ENCODE results near the gene RET.

The RET gene

DNA sequence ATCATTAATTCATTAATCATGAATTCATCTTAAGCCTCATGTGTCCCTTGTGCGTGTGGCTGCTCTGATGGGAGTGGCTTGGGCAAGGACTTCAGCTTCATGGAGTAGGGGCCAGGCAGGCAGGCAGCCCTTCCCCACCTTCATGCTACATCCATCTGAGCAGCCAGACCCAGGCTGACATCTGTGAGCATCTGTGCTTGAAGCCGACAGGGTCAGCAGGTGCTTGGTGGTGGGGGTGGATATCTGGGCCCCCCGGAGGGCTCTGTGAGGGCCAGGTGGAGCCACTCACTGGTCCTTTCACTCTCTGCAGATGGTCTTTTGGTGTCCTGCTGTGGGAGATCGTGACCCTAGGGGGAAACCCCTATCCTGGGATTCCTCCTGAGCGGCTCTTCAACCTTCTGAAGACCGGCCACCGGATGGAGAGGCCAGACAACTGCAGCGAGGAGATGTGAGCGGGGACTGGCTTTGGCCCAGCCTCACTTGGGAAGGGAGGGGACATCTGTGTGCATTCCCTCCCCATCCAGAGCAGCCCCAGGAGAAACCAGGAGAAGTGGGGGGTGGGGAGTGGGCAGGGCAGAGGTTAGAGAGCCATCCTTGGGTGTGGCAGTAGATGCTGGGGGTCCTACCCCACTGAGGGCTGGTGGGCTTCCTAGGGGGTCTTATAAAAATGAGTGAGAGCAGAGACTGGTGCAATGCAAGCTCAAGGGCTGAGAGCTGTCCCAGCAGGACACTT, 46.7 kb downstream of the RET start:
- no peak for DNase-seq

DNA sequence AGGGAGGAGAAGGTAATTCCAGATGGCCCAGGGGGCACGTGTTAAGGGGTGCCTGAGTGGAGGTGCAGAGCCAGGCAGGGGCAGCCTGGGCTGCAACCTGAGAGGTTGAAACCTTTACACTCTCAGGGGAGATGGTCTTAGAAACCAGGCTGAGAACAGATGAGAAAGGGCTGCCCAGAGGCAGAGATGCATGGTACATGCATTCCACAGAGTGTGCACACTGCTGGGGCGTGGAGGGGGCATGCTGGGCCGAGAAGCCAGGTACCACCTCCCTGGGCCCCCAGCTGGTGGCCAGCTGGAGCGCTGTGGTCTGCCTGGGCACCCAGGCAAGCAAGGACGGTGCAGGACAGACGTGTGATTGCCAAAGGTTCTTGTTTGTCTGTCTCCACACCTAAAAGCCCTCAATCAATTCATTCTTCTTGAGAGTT, 47.2 kb downstream of the RET start:
- DNase-seq, result no peak

DNA sequence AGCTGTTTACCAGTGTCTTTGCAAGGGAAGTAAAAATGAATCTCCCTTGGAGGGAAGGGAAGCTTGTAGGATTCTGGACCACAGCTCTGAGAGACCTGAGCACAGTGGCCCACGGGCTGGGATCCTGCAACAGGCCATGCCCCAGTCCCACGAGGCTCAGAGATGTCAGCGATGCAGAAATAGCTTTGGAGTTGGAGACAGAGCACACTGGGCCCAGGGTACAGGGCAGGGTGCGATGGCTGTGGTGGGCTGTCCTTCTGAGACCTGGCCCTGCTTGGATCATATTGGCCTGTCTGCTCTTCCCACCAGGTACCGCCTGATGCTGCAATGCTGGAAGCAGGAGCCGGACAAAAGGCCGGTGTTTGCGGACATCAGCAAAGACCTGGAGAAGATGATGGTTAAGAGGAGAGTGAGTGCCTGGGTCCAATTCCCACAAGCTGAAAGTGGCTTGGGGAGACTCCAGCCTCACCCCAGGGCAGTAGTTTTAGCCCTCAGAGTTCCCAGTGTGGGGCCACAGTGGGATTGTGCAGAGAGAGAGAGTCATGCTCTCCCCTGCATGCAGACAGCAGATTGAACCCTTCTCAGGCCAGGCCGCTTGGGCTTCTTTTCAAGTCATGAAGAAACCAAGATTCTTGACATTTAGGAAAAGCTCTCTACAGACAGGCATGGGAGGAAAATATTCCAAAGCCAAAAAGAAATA, 47.9 kb downstream of the RET start:
- no peak for DNase-seq

DNA sequence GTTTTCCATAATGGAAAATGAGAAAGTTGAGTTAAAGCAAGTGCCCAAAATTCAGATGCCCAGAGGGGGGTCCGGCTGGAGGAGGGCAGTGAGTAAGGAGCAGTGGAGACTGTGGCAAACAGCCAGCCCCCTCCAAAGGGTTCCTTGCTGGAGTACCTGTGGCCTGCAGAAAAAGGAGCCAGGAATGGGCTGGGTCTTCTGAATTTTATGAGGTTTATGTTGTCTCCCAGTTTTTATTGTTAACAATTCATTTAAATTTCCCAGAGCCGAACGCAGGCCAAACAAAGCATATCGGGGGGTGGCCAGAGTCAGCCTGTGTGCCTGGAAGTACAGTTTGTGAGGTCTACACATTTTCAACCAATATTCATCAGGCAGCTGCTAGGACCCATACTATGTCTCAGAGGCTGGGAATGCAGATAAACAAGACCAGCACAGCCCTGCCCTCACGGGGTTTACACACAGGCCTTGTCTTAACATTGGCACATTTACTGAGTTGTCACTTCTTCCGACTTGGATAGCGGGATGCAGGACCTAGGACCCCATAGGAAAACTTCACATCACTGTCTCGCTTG, 48.5 kb downstream of the RET start:
- no peak for DNase-seq

DNA sequence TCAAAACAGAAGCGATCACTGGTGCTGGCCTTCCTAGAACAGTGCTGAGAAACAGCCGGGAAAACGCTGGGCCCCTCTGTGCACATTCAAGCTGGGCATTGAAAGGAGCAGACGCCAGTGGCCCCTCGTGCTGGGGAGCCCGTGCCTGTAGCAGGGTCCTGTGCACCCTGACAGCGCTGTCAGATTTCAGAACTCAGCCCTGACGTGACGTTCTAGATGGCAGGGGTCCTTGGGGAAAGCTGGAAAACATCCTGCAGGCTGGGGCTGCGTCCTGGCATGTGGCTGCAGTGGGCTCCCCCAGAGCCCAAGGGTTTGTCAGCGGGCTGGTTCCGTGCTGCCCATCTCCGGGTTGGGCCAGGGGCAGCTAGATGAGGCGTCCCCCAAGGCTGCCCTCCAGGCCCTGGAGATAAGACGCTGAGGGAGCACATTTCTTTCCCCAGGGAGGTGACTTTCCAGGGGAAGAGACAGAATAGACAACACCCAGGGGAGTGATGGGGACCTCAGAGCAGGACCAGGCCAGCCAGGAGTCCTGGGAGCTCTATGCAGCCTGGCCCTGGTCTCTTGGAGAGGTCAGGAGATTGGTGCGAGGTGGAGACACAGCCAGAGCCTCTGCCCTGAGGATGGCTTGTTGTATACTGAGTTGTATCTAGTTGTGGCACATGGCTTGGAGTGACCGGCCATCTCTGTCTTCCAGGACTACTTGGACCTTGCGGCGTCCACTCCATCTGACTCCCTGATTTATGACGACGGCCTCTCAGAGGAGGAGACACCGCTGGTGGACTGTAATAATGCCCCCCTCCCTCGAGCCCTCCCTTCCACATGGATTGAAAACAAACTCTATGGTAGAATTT, 49.2 kb downstream of the RET start:
- DNase-seq, result no peak

DNA sequence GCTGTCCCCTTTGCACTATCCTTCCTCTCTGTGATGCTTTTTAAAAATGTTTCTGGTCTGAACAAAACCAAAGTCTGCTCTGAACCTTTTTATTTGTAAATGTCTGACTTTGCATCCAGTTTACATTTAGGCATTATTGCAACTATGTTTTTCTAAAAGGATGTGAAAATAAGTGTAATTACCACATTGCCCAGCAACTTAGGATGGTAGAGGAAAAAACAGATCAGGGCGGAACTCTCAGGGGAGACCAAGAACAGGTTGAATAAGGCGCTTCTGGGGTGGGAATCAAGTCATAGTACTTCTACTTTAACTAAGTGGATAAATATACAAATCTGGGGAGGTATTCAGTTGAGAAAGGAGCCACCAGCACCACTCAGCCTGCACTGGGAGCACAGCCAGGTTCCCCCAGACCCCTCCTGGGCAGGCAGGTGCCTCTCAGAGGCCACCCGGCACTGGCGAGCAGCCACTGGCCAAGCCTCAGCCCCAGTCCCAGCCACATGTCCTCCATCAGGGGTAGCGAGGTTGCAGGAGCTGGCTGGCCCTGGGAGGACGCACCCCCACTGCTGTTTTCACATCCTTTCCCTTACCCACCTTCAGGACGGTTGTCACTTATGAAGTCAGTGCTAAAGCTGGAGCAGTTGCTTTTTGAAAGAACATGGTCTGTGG, 50.0 kb downstream of the RET start:
- no peak for DNase-seq

DNA sequence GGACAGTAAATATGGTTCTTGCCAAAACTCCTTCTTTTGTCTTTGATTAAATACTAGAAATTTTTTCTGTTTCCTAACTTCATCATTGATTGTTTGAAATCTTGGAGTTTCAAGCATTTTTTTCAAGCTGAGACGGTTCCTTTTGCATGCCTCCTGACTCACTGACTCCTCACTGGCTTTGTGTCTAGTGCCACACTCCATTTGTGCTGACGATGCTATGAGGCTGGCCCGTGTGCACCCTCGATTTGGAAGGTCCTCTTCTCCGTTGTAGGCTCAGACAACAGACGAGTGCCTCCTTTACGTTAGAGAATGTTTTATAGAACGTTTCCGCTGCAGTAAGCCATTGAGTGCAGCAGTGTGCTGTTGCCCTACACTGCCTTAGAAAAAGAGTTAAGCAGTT, 50.6 kb downstream of the RET start:
- no peak for DNase-seq

DNA sequence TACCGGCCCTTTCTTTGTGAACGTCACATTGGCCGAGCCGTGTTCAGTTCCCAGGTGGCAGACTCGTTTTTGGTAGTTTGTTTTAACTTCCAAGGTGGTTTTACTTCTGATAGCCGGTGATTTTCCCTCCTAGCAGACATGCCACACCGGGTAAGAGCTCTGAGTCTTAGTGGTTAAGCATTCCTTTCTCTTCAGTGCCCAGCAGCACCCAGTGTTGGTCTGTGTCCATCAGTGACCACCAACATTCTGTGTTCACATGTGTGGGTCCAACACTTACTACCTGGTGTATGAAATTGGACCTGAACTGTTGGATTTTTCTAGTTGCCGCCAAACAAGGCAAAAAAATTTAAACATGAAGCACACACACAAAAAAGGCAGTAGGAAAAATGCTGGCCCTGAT, 51.5 kb downstream of the RET start:
- DNase-seq, result no peak

DNA sequence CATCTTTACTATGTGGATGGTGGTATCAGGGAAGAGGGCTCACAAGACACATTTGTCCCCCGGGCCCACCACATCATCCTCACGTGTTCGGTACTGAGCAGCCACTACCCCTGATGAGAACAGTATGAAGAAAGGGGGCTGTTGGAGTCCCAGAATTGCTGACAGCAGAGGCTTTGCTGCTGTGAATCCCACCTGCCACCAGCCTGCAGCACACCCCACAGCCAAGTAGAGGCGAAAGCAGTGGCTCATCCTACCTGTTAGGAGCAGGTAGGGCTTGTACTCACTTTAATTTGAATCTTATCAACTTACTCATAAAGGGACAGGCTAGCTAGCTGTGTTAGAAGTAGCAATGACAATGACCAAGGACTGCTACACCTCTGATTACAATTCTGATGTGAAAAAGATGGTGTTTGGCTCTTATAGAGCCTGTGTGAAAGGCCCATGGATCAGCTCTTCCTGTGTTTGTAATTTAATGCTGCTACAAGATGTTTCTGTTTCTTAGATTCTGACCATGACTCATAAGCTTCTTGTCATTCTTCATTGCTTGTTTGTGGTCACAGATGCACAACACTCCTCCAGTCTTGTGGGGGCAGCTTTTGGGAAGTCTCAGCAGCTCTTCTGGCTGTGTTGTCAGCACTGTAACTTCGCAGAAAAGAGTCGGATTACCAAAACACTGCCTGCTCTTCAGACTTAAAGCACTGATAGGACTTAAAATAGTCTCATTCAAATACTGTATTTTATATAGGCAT, 52.3 kb downstream of the RET start:
- DNase-seq, result peak; percentile 25

DNA sequence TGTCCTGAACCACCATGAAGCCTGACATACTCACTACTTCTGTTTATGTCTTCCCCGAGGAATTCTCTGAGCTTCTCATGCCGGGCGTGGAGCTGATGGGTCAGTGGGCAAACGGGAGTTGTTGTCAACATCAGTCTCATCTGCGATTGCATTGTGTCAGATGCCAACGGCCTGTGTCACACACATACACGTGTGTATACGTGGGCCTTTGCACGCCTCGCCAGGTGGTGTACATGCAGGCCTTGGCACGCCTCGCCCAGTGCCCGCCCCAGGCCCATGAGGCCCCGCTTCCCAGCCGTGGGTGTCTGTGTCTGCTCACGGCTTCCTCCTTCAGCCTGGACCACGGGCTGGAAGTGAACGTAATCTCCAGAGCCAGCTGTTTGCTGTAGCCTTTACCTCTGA, 53.9 kb downstream of the RET start:
- no peak for DNase-seq

DNA sequence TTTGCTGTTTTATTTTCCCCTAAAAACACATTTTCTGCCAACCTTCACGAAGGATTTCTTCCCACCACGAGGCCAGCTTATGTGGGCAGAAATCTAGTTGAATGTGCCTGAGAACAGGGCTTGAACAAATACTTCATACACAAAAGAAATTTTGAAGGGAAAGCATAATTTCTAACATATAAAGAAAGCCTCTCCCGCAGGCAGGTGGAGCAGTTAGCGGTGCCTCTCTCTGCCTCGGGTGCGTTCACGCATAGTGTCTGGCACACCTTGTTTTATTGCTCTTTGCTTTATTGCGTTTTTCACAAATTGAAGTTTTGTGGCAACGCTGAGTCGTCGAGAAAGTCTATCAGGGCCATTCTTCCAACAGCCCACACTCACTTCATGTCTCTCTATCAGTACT, 54.4 kb downstream of the RET start:
- no peak for DNase-seq

DNA sequence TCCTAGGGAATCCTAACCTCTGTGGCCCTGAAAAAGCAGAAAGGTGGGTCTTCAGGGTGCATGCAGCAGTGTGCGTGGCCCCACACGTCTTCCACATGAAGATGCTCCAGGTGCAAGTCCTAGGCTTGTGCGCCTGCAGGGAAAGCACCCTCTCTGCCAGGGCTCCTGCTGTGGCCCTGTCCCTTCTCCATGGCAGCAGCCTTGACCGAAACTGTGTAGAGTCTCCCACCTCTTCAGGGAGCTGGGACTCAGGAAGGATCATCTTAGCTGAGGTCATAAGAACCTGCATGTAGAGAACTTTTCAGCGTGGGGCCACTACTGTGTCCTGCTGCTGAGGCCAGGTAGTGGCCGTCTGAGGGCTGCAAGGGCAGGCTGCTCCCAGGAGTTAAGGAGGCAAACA, 55.0 kb downstream of the RET start:
- DNase-seq, result no peak

DNA sequence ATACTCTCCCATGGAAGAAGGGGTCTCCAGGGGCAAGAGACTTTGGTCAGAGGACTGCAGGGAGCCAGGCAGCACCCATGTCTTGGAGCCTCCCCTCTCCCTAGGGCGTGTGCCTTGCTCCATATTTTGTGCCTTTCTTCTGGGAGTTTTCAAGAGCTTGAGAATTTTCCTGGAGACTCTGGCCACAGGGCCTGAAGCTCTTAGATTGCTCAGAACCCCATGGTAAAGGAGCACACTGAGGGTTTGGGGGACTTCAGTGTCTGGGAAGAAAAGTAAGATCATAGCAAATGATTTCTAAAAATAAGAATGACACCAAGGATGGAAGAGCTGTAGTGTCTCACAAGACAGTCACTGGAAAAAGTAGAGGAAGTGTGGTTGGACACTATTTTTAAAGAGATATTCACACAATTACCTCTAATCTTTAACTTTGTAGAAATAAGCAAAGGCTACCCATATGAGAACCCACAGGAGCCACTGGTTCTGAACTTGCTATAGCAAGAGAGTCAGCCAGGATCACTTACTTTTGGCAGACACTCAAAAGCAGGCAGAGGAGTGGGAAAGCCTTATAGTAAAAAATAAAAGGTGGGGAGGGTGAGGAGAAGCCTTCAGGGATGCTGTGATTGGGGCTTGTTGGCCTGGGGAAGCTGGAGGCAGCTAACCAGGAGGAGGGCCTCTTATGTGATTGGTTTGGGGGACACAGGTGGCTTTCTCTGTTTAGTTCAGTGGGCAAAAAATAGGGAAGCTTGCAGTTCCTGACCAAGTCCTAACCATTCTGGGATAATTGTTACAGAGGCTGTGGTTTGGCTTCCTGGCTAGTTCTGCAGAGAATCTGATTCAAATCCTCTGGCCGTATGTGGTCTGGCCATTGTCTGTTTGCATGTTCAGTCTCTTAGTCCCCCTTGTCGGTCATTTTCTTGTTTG, 56.3 kb downstream of the RET start:
- no peak for DNase-seq

DNA sequence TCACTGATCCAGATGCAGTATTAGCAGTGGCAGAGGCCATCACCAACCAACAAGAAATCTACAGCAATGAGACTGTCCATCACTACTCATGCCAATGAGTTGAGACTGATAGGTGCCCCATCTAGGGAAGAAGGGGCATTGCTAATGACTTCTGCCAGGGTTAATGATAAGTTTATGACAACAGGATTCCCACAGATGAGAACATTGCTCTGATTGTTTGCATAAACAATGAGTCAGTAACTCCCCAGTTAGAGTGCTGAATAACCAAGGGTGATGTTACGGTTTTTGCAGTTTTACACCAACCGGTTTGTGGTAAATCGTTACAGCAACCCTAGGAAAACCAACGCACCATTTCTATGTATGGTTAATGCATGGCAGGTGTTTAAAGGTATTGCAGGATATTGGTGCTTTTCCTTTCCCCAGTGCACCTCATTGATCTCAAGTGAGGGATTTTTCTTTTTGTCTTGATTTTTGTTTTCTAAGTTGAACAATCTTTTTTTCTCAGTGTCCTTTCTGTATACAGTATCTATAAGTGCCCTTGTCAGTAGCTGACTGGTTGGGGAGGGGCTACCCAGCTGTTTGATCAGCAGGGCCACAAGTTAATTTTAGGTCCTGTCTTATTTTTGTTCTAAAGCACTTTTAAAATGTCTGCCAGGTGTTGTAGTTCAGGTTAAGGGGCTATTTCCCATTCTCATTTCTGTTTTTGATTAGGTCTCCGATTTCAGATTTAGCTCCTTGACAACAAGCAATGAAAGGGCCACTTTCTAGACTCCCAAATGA, 57.4 kb downstream of the RET start:
- DNase-seq, result no peak

DNA sequence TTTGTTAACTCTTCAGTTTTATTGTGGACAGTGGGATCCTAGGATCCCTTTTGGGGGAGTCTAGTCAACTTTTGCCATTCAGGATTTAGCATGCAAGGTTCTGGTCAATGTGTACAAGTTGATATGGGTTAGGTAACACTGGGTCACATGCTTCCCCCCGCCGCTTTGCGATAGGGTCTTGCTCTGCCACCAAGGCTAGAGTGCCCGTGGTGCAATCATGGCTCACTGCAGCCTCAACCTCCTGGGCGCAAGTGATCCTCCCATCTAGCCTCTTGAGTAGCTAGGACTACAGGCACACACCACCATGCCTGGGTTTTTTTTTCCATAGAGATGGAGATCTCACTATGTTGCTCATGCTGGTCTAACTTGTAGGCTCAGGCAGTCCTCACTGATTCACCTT, 58.2 kb downstream of the RET start:
- no peak for DNase-seq

DNA sequence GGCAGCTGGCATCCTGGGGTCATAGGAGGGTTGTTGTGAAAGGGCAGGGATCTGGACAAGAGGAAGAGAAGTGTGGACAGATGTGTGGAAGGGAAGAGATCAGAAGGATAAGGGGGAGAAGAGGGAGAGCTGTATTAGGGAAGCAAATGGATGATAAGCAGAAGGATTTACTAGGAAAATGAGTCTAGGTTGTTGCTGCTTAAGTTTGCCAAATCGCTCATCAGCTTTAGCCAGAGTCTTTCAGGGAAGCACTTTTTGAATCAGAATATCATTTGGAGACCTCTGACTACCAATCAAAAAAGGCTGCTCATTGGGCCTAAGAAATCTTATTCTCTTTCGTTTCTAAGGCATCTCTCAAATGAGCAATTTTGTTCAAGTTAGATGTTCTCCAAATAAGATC, 58.8 kb downstream of the RET start:
- DNase-seq, result no peak

DNA sequence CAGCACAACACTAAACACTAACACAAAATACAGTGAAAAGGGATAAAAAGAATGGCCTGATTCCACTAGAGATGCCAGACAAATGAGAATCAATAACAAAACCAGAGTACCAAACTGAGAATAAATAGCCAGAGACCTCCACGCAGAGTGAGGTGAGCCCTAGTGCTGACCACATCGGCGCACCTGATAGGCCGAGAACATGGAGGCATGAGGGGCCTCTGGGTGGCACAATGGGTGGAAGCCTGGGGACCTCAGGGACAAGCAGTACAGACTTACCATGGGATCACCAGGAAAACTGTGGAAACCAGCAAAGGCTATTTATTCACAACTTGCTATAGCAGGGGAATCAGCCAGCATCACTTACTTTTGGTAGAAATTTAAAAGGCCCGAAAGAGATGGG, 59.6 kb downstream of the RET start:
- DNase-seq, result no peak

DNA sequence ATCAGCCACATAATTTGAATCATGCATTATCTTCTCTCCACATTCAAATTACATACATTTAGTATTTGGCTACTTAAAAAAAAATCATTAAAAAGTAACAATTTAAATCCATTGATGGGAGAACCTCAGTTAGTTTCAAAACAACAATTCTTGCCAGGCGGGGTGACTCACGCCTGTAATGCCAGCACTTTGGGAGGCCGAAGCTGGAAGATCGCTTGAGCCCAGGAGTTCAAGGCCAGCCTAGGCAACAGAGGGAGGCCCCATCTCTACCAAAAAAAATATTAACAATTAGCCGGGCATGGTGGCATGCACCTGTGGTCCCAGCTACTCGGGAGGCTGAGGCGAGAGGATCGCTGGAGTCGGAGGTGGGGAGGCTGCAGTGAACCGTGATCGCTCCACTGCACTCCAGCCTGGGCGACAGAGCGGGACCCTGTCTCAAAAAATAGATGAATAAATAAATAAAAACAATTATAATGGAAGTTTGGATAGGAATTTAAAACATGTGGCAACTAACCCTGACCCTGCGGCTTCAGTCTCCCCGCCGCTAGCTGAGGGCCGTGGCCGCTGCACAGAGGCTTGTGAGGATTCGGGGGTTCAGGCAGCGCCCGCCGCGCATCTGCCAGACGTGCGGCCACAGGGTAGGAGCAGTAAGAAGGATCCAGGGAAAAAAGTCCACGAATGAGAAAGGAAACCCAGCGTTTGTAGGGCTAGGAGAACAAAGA, 60.3 kb downstream of the RET start:
- no peak for DNase-seq

DNA sequence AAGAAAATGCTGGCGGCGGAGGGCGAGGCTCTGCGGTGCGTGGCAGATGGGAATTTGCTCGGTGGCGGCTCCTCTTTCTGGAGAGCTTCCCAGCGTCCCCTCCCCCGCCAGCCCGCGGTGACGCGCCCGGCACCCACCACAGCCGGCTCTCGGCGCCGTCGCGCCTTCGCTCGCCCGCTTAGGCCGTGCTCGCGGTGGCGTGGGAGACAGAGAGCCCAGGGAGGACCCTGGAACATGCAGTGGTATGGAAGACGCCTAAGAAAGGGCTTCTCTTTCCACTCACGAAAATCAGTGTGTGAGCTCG, 60.8 kb downstream of the RET start:
- peak; percentile 39 for DNase-seq
